DMS153 treated with DMSO at 0.1 percent for 48 hours (cell line): ENCODE results near the gene CACNG1.

Experiments
- DNase-seq: peaks from one replicate; lab custom pipeline; 2025; ENCODE audit not compliant: unreplicated experiment; lab: John Stamatoyannopoulos, UW

The CACNG1 gene

GRCh38 chr17:67050471-67051154, 6.3 kb downstream of the CACNG1 start:
- no peak for DNase-seq

GRCh38 chr17:67051155-67051538, 6.8 kb downstream of the CACNG1 start:
- DNase-seq: no peak

GRCh38 chr17:67051837-67052236, 7.5 kb downstream of the CACNG1 start:
- DNase-seq: no peak

GRCh38 chr17:67052720-67053437, 8.5 kb downstream of the CACNG1 start:
- DNase-seq: no peak

GRCh38 chr17:67053438-67054000, 9.2 kb downstream of the CACNG1 start:
- DNase-seq: no peak

- DNase-seq: no peak
Measured at GRCh38 chr17:67054011-67054591, 9.7 kb downstream of the CACNG1 start.

DNA sequence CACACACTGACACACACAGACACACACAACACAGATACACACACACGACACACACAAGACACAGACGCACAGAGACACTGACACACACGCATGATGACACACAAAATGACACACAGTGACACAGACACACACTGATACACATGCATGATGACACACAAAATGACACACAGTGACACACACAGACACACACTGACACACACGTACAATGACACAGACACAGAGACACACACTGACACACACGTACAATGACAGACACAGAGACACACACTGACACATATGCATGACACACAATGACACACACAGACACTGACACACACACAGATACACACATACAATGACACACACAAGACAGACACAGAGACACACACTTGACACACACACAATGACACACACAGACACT, 10.3 kb downstream of the CACNG1 start:
- no peak for DNase-seq

DNA sequence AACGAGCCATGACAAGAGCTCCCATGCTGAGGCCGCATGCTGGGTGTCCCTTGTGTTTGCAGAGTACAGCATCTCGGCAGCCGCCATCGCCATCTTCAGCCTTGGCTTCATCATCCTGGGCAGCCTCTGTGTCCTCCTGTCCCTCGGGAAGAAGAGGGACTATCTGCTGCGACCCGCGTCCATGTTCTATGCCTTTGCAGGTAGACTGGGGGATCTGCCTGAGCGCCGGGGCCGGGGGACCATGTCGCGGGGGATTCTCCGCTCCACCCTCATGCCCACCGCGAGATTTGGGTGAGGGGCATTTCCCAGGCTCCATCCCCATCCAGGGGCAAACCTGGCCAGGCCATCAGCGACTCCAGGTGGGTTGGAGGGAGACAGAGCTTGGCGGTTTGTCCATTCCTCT, 10.7 kb downstream of the CACNG1 start:
- DNase-seq: no peak

DNA sequence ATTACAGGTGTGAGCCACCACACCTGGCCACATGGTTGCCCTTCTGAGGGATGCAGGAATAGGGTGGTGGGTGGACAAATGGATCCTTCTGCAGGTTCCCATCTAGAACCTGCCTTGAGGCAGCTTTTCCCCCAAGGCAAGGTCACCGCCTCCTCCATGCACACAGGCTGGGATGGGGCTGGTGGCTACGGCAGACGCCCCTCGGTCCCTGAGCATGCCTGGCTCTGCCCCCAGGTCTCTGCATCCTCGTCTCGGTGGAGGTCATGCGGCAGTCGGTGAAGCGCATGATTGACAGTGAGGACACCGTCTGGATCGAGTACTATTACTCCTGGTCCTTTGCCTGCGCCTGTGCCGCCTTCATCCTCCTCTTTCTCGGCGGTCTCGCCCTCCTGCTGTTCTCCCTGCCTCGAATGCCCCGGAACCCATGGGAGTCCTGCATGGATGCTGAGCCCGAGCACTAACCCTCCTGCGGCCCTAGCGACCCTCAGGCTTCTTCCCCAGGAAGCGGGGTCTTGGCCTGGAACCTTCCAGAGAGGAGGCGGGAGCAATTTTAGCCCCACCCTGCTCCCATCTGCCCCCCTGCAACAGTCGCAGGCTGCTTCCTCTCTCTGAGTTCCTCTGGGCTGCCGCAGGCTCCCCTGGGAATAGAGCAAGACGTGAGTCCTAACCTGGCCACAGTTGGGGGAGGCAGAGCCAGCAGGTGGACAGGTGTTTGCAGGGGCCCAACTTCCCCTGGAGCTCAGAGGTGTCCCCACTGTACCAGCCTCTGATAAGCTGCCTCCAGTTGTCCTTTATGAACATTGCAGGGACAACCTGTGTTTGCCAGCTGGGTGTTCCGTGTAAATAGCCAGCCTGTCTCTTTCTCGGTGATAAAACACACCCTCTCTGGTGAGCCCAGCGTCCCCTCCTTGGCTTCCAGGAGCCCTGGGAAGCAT, 11.7 kb downstream of the CACNG1 start:
- DNase-seq: no peak

- DNase-seq: no peak
Measured at GRCh38 chr17:67056746-67057490, 12.6 kb downstream of the CACNG1 start.

GRCh38 chr17:67058036-67058435, 13.7 kb downstream of the CACNG1 start:
- no peak for DNase-seq

DNA sequence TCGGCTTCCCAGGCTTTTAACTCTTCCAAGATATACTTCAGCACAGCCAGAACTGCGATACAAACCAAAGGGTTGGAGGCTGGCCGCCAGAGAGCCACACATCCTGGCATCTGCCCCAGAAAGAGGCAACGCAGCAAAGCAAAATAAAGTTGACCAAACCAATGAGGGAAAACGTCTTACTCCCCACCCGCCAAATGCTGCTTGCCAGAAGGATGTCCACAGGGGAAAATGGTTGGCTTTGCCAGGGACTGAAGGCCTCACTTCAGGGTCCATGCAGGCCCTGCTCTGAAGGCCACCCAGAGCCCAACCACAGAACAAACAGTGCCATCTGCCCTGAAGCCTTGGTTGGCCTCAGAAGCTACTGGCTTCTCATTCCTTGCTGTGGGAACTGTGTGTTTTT, 15.0 kb downstream of the CACNG1 start:
- no peak for DNase-seq

DNA sequence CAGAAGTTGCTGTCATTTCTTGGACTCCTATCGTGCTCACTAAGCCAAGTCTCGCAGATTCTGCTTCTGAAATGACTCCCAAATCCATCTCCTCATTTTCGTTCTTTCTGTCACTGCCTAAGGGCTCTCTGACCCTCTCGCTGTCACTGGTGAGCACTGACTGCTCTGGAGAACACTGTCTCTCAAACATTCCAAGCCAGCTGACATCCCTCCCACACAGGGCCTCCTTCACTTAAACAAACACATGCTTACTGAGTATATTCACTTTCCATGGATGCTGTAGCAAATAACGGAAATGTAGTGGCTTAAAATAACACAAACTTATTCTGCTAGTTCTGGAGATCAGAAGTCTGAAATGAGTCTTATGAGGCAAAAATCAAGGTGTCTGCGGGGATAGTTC, 18.8 kb downstream of the CACNG1 start:
- no peak for DNase-seq

GRCh38 chr17:67066717-67067116, 22.4 kb downstream of the CACNG1 start:
- DNase-seq: no peak

DNA sequence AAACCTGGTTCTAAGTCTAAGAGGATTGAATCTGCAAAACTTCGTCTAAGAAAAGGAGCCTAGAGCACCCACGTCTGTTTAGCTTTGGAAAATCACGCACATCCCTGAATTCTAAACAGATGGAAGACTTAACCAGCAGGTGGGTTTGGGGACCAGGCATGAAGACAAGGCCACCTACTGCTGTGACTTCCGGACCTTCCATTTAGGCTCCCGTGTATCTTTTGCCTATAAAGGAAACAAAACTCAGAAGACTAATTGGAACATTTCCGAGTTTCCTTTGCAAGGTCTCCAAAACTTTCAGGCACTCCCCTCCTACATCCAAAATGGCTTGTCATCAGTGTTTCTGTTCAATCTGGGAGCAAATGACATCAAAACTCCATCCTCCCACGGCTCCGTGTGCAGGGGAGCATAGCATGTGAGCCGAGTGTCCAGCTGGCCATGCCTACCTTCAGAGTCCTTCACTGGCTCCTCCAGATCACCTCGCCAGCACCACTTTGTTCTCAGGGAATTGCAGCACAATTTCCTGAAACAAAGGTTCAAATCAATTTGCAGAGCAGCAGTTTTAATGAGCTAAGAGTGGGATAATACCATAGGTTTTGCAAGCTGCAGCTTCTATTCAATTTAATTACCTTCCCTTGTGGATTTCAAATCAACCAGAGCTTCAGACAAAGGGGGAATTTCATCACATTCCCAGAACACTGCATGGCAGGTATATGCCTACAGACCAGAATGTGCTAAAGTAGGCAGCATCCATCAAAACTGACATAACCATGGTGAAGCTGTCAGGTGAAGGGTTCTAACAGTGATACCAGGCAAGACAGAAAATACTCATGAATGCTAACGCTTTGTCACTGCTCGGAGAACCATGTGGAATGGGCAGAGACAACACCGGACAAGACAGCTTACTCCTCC, 23.5 kb downstream of the CACNG1 start:
- no peak for DNase-seq

- DNase-seq: no peak
Measured at GRCh38 chr17:67068999-67069398, 24.6 kb downstream of the CACNG1 start.

DNA sequence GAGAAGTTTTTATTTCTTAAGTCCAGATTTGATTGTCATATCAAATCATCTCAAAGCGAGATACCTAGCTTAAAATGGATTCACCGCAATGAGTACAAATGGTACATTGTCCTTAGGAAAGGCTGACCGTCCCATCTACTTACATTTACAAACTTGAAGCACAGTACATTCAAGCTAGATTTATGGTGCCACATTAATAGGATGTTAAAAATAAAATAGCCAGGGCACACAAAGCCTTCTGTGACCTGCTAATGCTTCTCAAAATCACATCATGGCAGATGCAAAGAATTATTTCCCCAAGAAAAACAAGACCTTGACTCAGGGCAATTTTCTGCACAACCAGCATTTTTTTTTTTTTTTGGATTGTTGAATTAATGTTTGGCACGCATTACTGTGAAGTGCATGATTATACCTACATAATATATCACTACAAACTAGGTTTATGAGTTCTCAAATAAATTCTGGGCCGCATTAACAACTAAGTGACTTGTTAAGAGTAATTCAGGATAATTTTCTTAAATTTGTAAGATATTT, 25.3 kb downstream of the CACNG1 start:
- no peak for DNase-seq

GRCh38 chr17:67071595-67071994, 27.2 kb downstream of the CACNG1 start:
- no peak for DNase-seq

DNA sequence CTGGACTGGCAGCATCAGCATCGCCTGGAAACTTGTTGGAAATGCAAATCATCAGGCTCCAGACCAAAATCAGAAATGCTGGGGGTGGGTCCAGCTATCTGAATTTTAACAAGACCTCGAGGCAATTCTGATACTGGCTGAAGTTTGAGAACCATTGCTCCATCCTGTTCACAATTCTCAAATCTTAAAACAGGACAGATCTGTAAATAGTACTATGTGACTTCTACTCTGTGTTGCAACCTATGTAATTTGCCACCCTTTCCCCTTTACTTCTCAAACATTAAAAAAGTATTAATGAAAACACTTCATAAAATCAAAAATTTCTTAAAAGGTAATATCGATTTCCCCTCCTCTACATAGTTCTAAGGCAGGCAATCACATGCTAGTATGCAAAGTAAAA, 28.5 kb downstream of the CACNG1 start:
- no peak for DNase-seq
